RWPE1 (cell line): Measurements from ENCODE around the gene NRXN3.

Experiments used
- CTCF ChIA-PET: fragments of 350-600 bp; sonication (Branson Sonifier 250); formaldehyde crosslinking; extraction: SDS; loops from one replicate; lab custom pipeline; 2021; lab: Yijun Ruan, JAX
- POLR2A ChIA-PET: fragments of 400-600 bp; formaldehyde crosslinking; extraction: SDS; loops from one replicate; lab custom pipeline; 2020; ENCODE audit warnings: antibody characterized with exemption; ENCODE audit not compliant: low non-redundant PET; lab: Yijun Ruan, JAX
- DNase-seq: peaks from one replicate; pipeline ENCODE4 v3.0.0; 2012; ENCODE audit warnings: low spot score
- H3K27ac ChIP-seq: fragments of 450-650 bp; 2 replicates; pipeline ENCODE4 v1.5.1; 2017
- TF ChIP-seq, protein P1 (sequence below): fragments of 450-650 bp; conservative IDR thresholded peaks from 2 replicates; pipeline ENCODE4 v1.5.1; 2017; ENCODE audit warnings: low read depth, mild to moderate bottlenecking

NRXN3 gene

GRCh38 chr14:79197516-79197915, 1027.3 kb downstream of the NRXN3 start:
- DNase-seq, result no peak
- ChIA-PET CTCF (interaction anchor here (0.7 kb wide), 1 partner anchor 1785 kb away, joined by 3 read pairs; no protein-coding TSS in a partner anchor), POLR2A (no interaction called here)
- TF ChIP-seq, protein P1, sequence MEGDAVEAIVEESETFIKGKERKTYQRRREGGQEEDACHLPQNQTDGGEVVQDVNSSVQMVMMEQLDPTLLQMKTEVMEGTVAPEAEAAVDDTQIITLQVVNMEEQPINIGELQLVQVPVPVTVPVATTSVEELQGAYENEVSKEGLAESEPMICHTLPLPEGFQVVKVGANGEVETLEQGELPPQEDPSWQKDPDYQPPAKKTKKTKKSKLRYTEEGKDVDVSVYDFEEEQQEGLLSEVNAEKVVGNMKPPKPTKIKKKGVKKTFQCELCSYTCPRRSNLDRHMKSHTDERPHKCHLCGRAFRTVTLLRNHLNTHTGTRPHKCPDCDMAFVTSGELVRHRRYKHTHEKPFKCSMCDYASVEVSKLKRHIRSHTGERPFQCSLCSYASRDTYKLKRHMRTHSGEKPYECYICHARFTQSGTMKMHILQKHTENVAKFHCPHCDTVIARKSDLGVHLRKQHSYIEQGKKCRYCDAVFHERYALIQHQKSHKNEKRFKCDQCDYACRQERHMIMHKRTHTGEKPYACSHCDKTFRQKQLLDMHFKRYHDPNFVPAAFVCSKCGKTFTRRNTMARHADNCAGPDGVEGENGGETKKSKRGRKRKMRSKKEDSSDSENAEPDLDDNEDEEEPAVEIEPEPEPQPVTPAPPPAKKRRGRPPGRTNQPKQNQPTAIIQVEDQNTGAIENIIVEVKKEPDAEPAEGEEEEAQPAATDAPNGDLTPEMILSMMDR, result no peak
- no peak overlapping the region for H3K27ac ChIP-seq

DNA sequence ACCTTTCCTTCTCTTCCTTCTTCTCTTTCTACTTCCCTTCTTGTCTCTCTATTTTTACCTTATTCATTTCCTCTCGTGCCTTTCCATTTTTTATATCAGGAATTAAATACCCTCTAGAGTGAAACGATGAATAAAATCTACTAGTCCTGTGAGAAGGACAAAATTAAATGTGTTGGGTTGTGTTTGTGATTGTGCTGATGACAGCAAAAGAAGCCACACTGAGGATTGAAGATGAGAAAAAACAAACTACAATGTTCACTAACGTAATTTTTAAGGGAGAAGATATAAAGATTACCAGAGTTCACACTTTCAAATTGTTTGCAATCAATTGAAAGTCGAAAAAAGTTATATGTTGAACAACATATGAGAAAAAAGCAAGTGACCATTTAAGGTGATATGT, 1029.0 kb downstream of the NRXN3 start:
- POLR2A ChIA-PET, result interaction anchor here (0.7 kb wide), 1 partner anchor 335 kb away, joined by 3 read pairs; no protein-coding TSS in a partner anchor
- DNase-seq, result no peak
- CTCF ChIA-PET, result no interaction called here
- H3K27ac ChIP-seq, result no peak overlapping the region
- TF ChIP-seq, protein P1, result no peak

DNA sequence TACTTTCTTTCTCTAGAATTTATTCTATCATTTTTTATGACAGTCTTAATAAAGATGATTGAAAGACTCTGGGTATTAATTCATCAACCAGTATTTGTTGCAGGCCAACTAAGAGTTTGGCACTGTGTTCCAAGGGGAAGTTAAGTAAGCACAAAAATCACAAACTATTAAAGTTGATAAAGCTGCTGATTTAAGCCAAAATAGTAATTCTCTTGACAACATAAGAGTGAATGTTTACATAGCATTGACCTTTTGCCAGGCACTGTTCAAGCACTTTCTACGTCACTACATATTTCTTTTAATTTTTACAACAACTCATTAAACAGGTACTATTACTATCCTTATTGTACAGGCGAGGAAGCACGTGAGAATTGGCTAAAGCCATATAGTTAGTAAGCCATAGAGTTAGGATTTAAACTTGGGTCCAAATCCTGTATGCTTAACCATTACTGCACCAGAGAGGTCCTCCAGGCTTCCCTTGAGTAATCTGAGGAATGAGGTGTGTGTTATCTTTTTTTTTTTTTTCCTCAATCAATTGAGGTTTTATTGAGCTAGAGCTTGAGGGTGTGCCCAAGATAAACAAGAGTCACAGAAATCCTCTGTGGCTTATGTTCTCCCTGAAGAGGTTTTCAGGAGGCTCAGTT, 1031.5 kb downstream of the NRXN3 start:
- DNase-seq, result no peak
- H3K27ac ChIP-seq, result no peak overlapping the region
- ChIA-PET CTCF (no interaction called here), POLR2A (no interaction called here)
- TF ChIP-seq, protein P1, result no peak

DNA sequence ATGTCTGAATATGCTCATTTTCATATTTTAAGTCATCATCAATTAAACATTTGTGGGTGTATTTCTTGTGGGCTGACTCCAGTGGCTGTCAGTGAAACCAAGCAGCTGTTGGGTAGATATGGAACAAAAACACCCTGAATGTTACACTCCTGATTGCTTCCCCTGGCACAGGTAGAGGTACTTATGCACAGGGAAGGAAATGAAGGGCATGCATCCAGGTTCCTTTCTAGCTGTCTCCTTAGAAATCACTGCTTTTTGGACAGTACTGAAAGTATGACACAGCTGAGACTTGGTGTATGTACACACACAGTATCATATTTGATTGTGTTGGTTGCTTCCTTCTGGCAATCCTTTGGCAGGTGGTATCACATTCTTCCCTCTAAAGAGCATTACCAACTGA, 1034.4 kb downstream of the NRXN3 start:
- H3K27ac ChIP-seq, result no peak overlapping the region
- POLR2A ChIA-PET, result no interaction called here
- TF ChIP-seq, protein P1, result no peak
- CTCF ChIA-PET, result no interaction called here
- no peak for DNase-seq

DNA sequence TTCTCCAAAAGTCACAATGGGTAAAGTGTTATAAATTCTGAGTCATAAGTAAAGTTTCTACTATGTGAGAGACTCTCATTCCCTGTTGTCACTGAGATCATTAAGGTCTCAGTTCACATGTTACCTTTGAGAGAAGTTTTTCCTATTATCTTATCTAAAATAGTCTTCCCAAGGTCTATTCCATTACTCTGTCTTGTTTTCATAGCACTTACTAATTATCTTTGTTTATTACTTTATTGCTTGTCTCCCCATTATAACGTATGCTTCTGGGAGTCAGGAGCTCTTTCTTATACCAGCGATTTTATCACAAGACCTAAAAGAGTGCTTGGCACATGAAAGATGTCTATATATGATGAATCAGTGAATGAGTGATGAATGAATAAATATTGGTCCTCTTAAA, 1039.2 kb downstream of the NRXN3 start:
- POLR2A ChIA-PET, result no interaction called here
- CTCF ChIA-PET, result no interaction called here
- TF ChIP-seq, protein P1, result no peak
- no peak for DNase-seq
- H3K27ac ChIP-seq, result no peak overlapping the region

DNA sequence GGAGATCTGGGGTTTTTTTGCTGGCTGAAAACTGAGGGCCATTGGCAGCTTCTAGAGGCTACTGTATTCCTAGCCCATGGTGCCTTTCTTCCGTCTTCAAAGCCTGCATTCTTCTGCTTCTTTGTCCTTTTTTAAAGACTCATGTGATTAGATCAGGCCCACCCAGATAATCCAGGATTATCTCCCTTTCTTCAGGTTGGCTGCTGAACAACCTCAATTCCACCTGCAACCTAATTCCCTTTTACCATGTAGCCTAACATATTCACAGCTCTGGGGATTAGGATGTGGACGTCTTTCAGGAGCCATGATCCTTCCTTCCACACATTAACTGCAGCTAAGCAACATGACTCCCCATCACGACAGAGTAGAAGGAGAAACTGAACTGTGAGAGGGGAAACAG, 1055.6 kb downstream of the NRXN3 start:
- ChIA-PET CTCF (interaction anchor here (0.6 kb wide), 1 partner anchor 14 kb away, joined by 3 read pairs; no protein-coding TSS in a partner anchor), POLR2A (no interaction called here)
- DNase-seq, result no peak
- no peak overlapping the region for H3K27ac ChIP-seq
- TF ChIP-seq, protein P1, result no peak
